ENCODE data around the gene EBLN2. TPM values are rescaled to one million over a fixed set of nuclear protein-coding genes. Genes with fewer than 3 reads are reported as not detected.

EBLN2 gene
- 12.1 TPM for total RNA-seq

GRCh38 chr3:73061416-73061815 is at the start of gene EBLN2:
EBLN2 (plus strand) TSS chr3:73061659; CDS start chr3:73062082, 423 bp downstream.

Small RNA genes within 50 kb of the gene (small RNA-seq; reads per million reads assigned to genes)
- 1.3 reads per million, percentile 86 among the genes with 10 or more reads in this experiment for gene RNU2-64P (ENCODE audit: low replicate concordance)
- gene RNU6-557P (ENCODE audit: low replicate concordance): not detected
- not detected for gene RNU7-19P (ENCODE audit: low replicate concordance)

Other genes starting within 250 kb of the EBLN2 start
- gene SHQ1, start 213.2 kb upstream of the EBLN2 start, total RNA-seq: 28.8 TPM
- 26.6 TPM for gene GXYLT2, start 173.6 kb upstream of the EBLN2 start, total RNA-seq
- gene PPP4R2, start 64.8 kb upstream of the EBLN2 start, total RNA-seq: 60.4 TPM